GM19238 (cell line): ENCODE results near the gene CYP19A1.

ENCODE experiments used
- DNase-seq: peaks from one replicate; pipeline ENCODE4 v3.0.0; 2011; ENCODE audit warnings: low spot score; ENCODE audit not compliant: insufficient read length

CYP19A1 gene

DNA sequence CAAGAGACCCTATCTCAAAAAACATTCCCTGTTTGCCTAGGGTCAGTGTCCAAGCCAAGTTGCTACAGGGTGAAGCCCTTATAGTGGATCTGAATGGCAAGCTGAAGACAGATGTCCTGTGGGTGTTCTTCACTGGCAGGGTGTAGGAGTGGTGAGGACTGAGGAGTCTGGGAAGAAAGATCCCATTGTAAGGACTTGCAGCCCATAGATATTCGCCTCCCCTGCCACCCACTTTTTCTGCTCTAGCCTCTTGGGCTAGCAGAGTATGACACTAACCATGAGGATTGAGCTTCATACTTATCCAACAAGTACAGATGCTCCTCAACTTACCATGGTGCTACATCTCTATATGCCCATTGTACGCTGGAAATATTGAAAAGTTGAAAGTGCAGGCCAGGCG is 13.2 kb downstream of the CYP19A1 start:
- DNase-seq = no peak

DNA sequence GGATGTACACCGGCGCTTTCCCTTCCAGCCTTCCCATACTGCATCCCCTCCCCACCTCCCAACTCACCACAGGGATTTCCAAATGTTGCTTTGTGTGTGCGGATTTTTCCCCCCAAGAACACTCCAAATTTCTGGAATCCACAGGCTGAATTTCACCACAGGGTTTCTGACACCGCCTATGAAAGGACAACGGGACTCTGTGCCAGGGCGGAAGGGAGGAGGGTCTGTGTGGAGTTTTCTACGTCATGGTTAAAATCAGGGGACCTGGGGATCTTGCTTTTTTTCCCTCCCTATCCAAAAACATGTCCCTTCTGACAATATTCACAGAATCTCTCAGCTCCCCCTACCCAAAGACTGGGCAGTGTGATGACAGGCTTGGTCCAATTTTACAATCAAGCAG is 14.6 kb downstream of the CYP19A1 start:
- DNase-seq = no peak

DNA sequence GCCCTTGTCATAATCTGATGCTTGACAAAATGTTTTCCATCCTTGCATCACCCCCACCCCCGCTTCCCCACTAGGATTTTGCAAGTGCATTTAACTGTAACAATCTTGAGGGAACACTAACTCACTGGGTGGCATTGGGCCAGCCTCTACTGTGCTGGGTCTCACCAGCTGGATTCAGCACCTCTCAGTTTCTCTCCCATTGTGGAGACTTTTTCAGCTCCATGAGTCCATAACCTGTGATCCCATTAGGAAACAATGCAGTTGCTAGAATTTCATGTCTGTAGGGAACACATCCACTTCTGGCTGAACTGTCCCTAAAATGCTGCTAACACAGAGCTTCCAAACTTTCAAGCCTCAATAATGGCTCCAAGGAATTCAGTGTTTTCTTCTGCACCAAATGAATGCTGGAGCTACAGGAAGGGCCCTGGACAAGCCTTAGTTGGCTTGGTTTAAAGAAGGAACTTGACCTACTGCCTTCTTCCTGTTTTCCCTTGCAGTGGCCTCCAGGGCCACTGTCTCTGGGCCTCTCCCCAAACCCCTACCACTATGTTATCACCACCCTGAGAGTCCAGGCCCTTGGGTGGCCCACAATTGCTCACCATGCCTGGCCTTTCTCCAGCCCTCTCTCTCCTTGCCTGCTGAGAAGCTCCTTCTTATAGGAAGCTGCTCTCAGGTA is 15.6 kb downstream of the CYP19A1 start:
- DNase-seq = no peak

DNA sequence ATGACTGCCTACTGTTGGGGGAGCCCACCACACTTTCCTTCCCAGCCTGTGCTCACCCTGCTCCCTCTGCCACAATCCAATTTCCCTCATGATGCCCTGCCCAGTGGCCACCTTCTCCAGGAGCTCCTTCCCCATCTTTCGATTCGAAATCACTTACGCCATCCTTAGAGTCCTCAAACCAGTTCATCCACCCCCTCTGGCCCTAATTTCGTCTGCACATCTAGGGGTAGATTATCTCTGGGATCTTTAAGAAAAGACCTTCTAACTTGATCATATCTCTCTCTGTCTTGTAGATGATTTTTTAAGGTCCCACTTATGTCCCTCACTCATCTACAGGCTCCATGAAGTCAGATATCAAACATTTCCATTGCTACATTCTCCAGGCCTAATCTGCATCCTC is 17.1 kb downstream of the CYP19A1 start:
- no peak for DNase-seq

DNA sequence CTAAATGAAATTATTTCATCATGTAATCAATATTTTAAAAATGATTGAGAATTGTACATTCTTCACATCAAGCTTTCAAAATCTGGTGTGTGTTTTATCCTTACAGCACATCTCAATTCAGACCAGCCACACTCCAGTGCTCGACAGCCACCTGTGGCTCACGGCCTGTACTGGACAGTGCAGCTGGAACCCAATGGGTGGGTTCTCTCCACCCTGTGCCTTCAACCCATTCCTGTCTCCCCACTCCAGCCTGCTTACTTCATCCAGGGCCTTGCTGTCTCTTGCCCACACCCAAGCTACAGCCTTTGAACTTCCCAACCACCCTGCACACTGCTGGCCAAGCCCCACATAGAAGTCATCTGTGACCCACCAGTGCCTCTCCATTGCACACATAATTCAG is 17.6 kb downstream of the CYP19A1 start:
- no peak for DNase-seq

DNA sequence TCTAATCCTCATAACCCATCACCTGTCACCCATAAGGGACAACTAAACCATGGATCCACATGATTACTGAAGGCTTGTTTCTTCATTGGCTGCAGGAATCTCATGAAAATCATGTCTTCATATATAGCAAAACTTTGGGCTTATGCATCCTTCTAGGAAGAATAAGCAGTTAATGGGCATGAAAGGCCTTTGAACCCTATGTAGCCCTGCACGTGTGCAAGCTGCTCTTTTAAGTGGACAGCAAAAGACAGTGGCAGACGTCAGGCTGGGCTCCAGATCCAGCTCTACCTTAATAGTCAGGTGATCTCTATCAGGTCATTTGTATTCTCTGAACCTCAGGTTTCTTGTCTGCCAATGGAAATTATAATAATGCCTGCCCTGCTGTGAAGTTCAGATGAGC is 18.9 kb downstream of the CYP19A1 start:
- no peak for DNase-seq

DNA sequence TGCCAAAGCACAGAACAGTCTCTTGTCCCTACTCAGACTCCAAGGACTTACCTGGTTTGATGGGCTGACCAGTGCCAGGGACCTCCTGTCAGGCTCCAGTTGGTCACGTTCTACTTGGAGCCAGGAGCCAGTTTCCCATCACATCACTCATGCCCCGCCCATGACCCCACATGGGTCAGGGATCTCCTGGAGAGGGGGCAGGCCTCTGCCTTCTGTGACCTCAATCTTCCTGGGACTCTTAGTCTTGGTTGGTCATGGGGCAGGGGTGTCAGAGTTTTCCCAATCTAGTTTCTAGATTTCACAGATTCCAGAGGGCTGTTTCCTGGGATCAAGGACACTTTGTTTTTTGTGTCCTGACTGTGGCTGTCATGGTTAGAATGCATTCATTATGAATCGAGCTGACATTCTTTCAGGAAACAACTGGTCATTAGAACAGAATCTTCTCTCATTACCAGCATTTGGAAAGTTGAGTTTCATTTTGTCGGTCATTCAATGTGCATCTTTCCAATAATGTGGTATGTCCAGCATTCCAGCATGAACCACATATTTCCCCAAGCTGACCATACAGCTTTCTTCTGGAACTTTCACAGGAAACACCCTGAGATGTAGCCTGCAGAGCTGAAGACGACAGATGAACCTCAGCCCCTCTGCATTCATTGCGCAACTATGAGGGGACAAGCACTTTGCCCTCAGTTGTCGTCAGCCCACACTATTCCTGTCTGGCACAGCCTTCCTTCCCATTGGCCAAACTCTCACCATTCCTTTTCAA is 19.8 kb downstream of the CYP19A1 start:
- DNase-seq = no peak

DNA sequence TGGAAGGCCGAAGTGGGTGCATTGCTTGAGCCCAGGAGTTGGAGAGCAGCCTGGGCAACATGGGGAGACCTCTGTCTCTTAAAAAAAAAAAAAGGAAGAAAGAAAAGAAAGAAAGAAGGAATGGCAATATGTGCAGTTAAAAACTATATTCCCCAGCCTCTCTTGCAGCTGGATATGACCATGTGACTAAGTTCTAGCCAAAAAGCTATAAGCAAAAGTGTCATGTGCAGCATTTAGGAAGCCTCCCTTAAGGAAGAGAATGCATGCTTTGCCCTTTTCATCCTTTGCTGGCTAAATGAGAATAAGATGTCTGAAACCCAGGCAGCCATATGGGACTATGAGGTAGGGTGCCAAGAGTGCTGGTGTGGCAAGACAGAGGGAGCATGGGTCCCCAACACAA is 21.8 kb downstream of the CYP19A1 start:
- no peak for DNase-seq

DNA sequence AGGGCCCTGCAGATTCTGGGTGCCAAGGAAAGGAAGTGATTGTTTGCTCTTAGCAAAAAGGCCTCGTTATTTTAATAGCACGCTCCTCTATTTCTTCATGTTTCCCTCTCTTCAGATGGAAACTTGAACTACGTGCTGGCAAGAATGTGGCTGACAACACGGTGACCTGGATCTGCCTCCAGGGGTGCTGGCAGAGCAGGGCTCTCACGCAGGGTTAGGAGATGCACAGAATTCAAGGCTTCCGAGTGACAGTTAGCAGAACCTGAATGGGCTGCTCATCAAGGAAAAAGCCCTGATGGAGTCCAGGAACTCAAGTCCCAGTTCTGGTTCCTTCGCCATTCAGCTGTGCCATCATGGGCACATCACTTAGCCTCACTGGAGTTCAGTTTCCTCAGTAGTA is 22.7 kb downstream of the CYP19A1 start:
- no peak for DNase-seq

DNA sequence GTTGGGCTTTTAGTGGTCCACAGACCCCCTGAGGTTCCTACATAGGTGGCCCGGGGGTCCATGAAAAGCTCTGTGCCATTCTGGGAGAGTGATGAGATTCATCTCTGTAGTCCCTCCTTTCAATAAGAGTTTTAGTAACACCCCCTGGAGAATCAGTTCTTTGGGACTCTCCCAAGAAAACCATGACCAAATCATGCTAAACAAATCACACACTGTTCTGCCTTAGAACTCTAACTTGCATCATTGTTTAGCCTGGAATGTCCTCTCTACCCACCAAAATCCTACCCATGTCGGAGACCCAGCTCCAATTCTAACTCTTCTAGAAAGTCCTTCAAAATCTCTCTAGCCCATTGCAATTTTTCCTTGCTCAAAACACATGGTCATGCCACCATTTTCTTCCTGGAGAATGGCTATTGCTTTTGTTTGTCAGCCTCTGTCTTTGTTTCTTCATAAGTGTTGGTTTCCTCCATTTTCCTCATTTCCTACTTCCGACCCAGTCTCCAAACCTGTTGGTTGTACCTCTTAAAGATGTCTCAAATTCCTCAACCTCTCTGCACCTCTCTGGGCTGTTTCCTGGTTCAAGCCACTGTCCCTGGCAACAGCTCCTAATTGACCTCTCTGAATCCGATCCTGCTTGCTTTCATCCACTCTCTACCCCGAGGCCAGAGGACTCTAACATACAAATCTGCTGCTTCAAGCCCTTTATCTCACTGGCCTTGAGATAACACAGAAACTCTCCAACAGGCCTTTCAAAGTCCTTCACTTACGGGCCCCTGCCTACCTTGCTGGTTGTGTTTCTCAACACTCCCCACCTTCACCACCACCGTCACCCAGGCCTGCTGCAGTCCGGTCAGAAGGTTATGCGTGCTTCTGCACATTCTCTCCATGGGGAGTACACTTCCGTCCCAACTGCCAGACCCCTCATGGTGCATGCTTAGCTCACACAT is 23.7 kb downstream of the CYP19A1 start:
- DNase-seq = no peak

DNA sequence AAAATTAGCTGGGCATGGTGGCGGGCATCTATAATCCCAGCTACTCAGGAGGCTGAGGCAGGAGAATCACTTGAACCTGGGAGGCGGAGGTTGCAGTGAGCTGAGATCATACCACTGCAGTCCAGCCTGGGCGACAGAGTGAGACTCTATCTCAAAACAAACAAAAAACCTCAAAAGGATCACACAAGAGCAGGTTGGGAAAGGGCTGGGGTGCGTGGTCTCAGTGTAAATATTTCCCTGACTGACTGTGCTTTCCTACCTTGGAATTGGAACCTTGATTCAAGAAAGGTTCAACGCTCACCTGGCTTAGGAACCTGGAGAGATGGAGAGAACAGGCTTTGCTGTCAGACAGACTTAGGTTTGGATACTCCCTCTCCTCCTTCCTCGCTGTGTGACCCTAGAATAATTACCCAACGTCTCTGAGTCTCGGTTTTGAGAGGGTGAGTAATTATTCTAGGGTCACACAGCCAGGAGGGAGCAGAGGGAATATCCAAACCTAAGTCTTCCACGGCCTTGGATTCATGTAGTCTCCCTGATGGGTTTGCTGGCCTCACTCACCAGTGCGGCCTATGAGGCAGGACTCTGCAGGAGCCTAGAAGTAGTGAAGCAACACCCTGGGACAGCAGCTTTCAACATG is 24.6 kb downstream of the CYP19A1 start:
- DNase-seq = no peak

DNA sequence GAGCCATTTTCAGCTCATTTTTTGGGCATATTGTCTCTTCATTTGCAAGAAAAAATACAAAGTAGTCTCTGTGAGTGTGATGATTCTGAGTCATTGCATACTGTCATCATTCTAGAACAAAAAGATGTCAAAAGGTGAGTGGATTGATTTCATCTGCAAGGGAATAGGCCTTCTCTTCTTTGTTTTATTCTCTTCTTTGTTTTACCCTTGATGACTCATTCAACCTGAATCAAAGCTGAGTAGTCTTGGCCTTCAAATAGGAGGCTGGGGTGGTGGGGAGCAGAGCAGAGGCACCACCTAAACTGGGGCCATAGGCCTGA is 25.4 kb downstream of the CYP19A1 start:
- no peak for DNase-seq

DNA sequence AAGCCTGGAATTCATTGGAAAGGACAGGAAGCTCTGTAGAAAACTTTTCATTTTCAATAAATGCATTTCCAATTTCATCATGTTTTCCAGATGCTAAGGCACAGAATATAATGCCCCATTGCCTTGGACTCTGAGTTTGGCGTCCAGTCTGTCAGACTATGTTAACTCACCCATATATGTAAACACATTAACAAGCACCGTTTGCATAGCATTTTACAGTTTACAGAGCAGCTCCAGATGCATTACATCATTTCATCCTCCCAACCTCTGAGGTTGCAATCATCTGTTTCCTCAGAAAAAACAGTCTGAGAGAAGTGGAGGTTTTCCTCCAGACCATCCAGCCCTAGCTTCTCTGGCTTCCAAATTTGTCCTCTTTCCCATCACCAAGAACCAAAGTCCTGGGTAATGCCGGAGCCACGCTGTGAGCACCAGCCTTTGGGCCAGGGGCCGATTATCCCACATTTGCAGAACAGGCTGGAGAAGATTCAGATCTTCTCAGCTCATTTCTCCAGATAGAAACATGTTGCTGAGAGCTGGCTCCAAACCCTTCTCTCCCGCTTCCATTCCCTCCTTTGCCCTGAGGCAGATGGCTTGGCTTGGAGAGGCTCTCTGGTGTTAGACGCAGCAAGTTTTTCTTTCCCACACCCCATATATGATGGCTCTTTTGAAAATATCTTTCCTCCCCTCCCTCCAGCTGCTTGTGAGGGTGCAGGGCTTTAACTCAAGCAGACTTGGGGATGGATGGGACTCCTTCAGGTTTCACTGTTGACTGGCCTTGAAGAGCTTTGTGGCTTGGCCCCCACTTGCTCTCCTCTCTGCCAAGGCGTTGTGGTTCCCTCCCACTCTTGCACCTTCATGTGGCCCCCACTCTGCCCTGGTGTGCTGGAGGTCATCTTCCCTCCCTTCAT is 26.0 kb downstream of the CYP19A1 start:
- no peak for DNase-seq

DNA sequence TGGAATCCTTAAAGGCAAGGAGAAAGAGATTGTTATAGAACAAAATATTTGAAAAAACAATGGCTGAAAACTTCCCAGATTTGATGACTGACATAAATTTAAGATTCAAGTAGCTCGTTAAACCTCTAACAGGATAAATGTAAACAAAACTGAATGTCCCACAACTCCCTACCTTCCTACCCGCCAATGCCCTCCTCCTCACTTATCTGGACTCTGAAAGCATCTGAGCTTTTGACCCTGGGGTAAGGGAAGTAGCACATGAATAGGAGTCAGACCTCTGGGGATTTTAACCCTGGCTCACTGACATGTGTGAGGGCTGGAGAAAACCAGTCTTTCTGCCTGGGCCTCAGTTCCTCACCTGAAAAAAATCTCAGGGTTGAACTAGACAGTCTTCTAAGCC is 26.9 kb downstream of the CYP19A1 start:
- no peak for DNase-seq

DNA sequence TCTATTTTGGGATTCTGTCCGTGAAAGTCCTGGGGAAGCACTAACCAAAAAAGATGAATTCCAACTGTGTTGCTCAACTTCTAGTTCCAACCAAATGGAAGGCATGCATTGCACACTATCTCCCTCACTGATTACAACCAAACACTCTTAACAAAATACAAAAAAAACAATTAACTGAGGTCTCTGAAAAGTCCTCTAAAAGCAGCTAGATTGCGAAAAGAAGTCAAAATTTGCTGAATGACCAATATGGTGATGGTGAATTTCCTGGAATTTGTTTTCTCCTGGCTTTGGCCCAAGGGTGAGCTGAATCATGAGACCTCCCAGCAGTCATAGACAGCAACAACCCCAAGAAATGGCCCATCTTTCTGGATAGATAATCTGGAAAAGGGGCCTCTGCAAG is 28.3 kb downstream of the CYP19A1 start:
- no peak for DNase-seq

DNA sequence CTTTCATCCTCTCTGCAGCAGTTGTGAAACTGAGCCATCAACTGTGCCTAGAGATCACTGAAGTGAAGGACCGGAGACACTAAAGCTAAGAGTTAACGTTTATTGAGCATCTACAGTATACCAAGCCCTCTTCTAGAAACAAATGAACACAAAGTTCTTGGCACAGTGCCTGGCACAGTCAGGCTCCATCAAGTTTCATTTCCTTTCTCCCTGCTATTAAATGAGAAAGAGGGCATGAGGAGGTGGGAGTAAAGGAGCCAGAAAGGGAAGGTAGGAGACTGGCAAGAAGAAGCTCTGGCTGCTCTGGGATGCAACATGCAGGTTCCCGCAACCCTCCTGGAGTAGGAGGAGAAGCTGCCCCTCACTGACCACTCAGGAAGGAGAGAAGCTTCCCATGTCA is 30.6 kb downstream of the CYP19A1 start:
- no peak for DNase-seq

DNA sequence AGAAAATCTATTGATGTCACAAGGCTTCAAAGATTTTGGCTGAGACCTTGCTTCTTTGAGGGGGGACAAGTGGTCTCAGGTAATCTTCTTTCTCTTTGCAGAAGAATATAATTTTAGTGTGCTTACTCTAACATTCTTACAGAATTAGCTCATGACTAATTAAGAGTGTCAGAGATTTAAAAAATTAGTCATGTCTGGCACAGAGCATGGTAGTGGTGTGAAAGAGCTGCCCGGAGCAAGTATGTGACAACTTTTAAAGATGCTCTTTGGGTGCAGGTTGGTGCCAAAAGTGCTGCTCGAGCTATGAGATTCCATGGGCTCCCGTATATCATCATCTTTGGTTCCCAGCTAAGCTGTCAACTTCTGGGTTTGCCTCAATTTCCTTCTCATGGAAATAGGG is 31.1 kb downstream of the CYP19A1 start:
- no peak for DNase-seq

DNA sequence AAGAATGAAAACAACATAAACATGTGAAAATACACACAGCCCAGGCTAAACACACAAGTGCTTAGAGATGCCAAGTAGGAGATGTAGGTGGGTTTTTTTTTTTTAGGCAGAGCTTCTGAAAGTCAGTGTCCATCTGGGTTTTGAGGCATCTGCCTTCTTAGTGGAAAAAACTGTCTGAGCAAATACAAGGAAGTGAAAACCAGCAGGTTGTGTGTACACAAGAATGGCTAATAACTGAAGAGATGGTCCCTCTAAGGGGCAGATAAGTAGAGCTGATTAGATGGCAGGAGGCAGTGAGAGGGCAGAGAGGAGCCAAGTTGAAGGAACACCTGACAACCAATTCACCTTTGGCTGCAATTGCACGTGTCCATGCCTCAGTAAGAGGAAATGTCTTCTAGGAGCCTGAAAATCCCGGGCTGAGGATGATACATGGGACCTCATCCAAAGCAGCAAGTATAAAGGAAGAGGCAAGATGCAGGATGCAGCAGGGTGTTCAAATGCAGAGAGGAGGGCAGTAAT is 34.9 kb downstream of the CYP19A1 start:
- DNase-seq = no peak

DNA sequence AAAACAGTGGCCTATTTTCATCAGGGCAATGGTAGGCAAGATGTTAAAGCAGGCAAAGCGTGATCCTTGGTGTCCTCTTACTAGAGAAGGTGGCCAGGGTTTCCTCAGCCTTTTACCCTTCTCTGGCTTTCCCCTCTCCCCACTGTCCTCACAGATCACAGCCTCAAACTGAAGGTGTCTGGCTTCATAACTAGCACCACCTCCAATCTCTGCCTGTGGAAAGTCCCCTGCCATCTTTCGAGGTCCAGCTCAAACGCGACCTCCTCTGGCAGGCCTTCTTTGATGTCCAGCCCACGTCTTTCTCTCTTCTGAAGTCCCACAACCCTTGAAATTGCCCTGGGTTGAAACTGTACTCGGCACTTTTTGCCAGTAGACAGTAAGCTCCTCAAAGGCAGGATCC is 35.9 kb downstream of the CYP19A1 start:
- DNase-seq = no peak

DNA sequence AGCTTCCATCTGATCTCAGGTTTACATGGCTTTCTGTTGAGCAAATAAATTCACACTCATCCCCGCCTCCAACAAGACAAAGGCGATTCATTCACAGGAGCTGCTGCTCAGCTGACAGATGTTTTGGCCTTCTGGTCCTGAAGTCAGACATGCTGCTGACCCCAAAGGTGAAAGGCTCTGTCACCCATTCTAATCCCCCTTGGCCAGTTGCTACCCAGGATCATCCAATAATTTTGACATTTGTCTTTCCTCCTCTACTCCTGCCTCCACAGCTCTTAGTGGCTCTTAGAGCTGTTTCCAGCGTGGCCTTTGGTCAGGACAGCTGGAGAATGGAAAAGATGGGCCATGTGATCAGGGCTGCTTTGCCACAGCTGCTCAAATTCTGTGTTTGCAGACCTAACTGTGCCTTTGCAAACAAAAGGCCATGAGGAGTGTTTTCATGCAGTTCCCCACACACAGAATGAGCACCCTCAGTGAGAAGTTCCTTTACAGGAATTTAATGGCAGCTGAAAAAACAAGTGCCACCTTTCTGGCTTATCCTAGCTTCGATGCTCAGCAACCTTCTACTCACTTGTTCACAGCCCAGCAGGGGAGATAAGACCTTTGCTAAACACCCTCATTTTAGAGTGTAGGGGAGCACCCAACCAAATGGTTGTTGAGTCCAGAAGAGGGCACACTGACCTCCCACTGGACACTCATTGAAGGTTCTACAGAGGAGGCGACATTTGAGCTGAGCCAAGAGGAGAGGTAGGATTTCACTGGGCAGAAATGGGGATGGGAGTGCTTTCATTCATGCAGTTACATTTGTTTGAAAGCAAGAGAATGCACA is 39.0 kb downstream of the CYP19A1 start:
- no peak for DNase-seq
